HG03064 (cell line): Measurements from ENCODE around the gene SC5D.

Experiments used
- ATAC-seq: cut with Tn5 transposase; IDR thresholded peaks from one replicate; pipeline ENCODE4 v1.9.1; 2021; ENCODE audit warnings: low read depth; ENCODE audit not compliant: unreplicated experiment

SC5D gene

GRCh38 chr11:121351083-121351630 is 58.6 kb downstream of the SC5D start:
- ATAC-seq, result no peak

- no peak for ATAC-seq
Observed at GRCh38 chr11:121352251-121352891, 59.8 kb downstream of the SC5D start.

GRCh38 chr11:121354192-121354591 is 61.6 kb downstream of the SC5D start:
- ATAC-seq, result no peak

GRCh38 chr11:121356357-121356756 is 63.8 kb downstream of the SC5D start:
- no peak for ATAC-seq
